ENCODE results near the gene TXNDC8. TPM values are rescaled to one million over a fixed set of nuclear protein-coding genes. Genes with fewer than 3 reads are reported as not detected.
A peak's percentile ranks its signal among the peaks of the same experiment; 100 is the strongest.

Gene TXNDC8
- total RNA-seq, 1 experiment from 2014 or later: not detected

GRCh38 chr9:110293248-110293647, 44.4 kb downstream of the TXNDC8 start (continued):
- TF ChIP-seq ZNF121 (CRISPR knock-in tag; IDR thresholded peaks at IDR 0.05) (no peak), SMAD3 (CRISPR knock-in tag; IDR thresholded peaks at IDR 0.05; ENCODE audit: borderline replicate concordance) (no peak), PRDM15 (CRISPR knock-in tag; IDR thresholded peaks at IDR 0.05) (no peak)

GRCh38 chr9:110291921-110292557, 45.6 kb downstream of the TXNDC8 start:
- TF ChIP-seq NFE2L1 (CRISPR knock-in tag; IDR thresholded peaks at IDR 0.05): no peak
- no peak for TF ChIP-seq RELA (CRISPR knock-in tag; IDR thresholded peaks at IDR 0.05; ENCODE audit: borderline replicate concordance)
- TF ChIP-seq ZNF138 (CRISPR knock-in tag; conservative IDR thresholded peaks at IDR 0.05): no peak
- TF ChIP-seq PRRX2 (CRISPR knock-in tag; IDR thresholded peaks at IDR 0.05): no peak
- no peak for TF ChIP-seq AR (CRISPR knock-in tag; IDR thresholded peaks at IDR 0.05)
- no peak for TF ChIP-seq RORB (CRISPR knock-in tag; IDR thresholded peaks at IDR 0.05)
- no peak for TF ChIP-seq STAT6 (CRISPR knock-in tag; conservative IDR thresholded peaks at IDR 0.05; ENCODE audit: low read depth)
- no peak for TF ChIP-seq ELF4 (CRISPR knock-in tag; IDR thresholded peaks at IDR 0.05; ENCODE audit: low read depth)
- TF ChIP-seq TCF7 (CRISPR knock-in tag; IDR thresholded peaks at IDR 0.05; ENCODE audit: low read depth): no peak
- TF ChIP-seq ATF1 (CRISPR knock-in tag; IDR thresholded peaks at IDR 0.05): no peak
- TF ChIP-seq TEAD1 (CRISPR knock-in tag; IDR thresholded peaks at IDR 0.05): no peak
- TF ChIP-seq ZBTB21 (CRISPR knock-in tag; IDR thresholded peaks at IDR 0.05; ENCODE audit: borderline replicate concordance): no peak
- TF ChIP-seq ZNF232 (CRISPR knock-in tag; IDR thresholded peaks at IDR 0.05): no peak
- TF ChIP-seq ZNF121 (CRISPR knock-in tag; IDR thresholded peaks at IDR 0.05): no peak
- no peak for TF ChIP-seq FOXP4 (CRISPR knock-in tag; IDR thresholded peaks at IDR 0.05)
- no peak for TF ChIP-seq ZNF317 (CRISPR knock-in tag; IDR thresholded peaks at IDR 0.05; ENCODE audit: borderline replicate concordance, low read depth)
- no peak for TF ChIP-seq TP53 (CRISPR knock-in tag; IDR thresholded peaks at IDR 0.05)
- no peak for TF ChIP-seq TEAD4 (CRISPR knock-in tag; IDR thresholded peaks at IDR 0.05)
- TF ChIP-seq ATF2 (CRISPR knock-in tag; IDR thresholded peaks at IDR 0.05; ENCODE audit: borderline replicate concordance, low read depth): no peak
- DNase-seq (ENCODE audit: low spot score) (peak; percentile 11), ATAC-seq (peak; percentile 75)
- Mint-ChIP-seq H3K36me3 (no peaks in the 10 kb centered on the region), H3K27ac (no peak overlapping the region), H3K27me3 (ENCODE audit: low read depth) (no peaks in the 10 kb centered on the region), H3K9me3 (no peaks in the 10 kb centered on the region), H3K4me3 (no peak overlapping the region), H3K4me1 (0 out of 2 replicates have a peak, but pooled peaks cover 2% of the 10 kb centered on the region)
- ChIA-PET CTCF (interaction anchor here (0.6 kb wide), 1 partner anchor 141 kb away, joined by 5 read pairs; no protein-coding TSS in a partner anchor), POLR2A (no interaction called here)
